HG03342 (cell line): Measurements from ENCODE around the gene STAG3.
"Not testable (repeated sequence)": the region's sequence is repeated elsewhere in the genome, so short reads cannot be mapped to it uniquely, and the experiment has no call there.

Experiments
- ATAC-seq: cut with Tn5 transposase; IDR thresholded peaks from one replicate; pipeline ENCODE4 v1.9.1; 2021; ENCODE audit warnings: mild to moderate bottlenecking, moderate library complexity; ENCODE audit not compliant: unreplicated experiment

Gene STAG3

DNA sequence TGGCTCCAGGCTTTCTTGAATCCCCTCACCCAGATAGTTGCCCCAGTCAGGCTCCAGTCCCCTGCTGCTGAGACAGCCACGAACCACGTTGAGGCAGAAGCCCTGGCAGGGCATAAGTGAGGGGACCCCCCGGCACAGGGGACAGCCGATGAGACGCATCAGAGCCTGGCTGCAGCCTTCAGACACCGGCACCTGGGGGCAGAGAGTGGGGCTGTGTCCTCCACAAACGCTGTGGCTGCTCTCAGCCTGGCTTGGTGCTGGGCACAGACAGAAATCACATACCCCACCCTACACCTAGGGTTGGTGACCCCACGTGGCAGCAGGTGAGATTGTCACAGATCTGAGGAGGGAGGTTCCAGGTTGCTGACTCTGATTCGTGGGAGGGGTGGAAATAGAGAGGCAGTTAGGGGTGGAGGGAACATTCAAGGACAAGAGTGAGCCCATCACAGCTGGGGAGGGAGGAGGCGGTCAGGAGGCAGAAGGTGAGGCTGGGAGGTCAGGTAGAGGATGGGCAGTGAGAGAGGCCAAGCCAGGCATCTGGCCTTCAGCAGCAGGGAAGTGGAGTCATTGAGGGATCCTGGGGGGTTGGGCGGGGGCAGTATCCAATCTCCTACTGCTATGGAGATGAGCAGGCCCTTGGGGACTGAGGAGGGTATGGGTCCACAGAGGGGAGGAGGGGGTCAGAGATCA lies 3.8 kb upstream of the STAG3 start:
- no peak for ATAC-seq

DNA sequence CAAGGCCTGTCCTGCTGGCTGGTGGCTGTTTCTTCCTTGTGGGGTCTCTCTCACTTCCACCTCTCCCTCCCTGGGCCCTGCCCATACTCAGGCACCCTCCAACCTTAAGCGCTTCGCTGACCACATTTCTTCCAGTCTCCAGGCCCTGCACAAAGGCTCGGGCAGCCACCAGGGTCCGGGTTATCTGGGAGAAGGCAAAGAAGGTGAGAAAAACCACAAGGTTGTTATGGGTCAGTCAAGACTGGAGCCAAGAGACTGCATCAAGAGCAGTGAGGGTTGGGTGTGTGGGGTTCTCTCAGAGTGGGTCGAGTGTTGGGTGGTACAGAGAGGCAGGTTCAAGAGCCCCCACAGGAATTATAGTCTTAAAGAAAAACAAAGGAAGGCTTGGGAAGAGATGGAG lies 3.1 kb upstream of the STAG3 start:
- no peak for ATAC-seq

DNA sequence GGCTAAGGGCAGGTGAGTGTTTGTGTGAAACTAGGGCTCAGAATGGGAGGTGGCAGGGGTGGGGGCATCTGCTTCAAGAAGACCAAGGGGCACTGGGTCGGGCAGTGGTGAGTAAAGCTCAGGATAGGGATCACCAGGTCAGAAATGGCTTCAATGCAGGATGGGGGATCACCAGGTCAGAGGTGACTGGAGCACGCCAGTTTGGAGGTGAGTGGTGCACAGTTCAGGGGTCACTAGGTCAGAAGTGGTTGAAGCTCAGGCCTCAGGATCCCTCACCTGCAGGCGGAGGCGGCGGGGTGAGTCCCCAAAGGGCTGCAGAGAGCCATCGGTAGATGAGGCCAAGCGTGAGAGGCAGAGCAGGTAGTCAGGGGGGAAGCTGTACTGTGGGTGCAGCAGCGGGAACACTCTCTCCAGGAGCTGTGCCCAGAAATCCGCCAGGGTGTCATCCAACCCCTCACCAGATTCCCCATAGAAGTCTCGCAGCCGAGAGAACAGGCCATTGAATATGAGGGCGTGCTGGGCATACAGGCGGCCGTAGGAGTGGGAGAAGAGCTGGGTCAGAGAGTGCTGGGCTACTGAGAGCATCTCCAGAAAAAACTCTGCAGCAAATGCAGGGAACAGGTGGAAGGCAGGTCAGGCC lies 2.3 kb upstream of the STAG3 start:
- no peak for ATAC-seq

GRCh38 chr7:100176096-100177044 lies 1.3 kb upstream of the STAG3 start:
- no peak for ATAC-seq

GRCh38 chr7:100180084-100180483 lies 2.4 kb downstream of the STAG3 start:
- ATAC-seq = not testable (repeated sequence)

DNA sequence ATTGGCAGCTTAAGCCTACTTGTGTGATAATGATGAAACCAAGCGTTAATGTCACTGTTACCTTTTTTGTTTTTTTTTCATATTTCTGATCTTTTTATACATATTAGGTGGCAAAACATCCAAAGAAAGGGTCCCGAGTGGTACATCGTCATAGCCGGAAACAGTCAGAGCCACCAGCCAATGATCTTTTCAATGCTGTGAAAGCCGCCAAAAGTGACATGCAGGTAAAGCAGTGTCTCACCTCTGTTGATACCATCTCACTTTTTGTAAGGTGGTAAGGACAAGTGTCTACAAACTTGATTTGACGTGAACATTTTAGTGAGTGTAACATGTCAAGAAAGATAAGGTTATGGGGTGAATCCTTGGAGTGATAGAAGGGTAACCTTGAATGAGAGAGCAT lies 4.9 kb downstream of the STAG3 start:
- not testable (repeated sequence) for ATAC-seq

GRCh38 chr7:100183090-100183489 lies 5.4 kb downstream of the STAG3 start:
- not testable (repeated sequence) for ATAC-seq

DNA sequence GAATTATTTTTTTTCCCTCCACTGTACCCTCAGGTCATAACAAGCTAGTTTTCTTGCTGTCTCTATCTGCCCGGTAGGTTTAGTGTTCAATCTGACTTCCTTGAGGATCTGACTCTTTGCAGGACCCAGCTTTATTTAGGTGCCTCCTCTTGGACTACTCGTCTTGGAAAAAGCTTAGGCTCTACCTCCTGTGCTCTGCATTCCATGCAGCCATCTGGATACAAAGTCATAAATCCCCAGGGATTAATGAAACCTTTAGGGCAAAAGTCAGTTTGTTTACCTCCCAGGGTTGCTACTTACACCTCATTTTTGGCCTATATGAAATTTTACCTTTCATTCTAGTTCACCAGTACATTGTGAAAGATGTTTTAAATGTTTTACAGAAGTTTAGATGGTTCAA lies 8.0 kb downstream of the STAG3 start:
- no peak for ATAC-seq

- no peak for ATAC-seq
These were observed 11.3 kb downstream of the STAG3 start for GRCh38 chr7:100189061-100189460.

DNA sequence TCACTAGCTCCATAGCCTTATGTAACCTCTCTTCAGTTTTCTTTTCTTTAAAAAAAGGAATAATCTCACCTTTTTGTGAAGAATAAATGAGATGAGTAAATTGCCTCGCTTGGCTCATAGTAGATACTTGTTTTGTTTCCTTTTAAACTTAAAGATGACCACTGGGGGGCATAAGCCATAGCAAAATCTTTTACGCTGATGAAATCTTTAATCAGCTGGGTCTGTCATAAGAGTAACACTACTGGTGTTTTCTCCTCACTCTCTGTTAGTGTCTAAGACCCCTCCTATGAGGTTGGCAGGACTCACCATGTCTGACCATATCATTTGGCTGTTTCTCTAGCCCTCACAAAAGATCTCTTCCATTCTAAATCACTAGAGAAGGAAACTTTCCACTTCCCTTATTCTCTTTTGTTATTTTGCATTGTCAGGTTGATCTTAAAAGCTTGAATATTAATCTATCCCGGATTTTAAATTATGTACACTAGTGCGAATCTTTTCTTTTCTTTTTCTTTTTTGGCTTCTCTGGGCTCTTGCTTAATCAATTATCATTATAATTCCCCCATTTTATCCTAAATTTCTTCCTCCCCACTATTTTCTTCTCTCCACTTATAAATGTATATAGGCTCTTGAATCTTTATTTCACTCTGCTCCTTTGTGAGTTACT lies 12.5 kb downstream of the STAG3 start:
- no peak for ATAC-seq

DNA sequence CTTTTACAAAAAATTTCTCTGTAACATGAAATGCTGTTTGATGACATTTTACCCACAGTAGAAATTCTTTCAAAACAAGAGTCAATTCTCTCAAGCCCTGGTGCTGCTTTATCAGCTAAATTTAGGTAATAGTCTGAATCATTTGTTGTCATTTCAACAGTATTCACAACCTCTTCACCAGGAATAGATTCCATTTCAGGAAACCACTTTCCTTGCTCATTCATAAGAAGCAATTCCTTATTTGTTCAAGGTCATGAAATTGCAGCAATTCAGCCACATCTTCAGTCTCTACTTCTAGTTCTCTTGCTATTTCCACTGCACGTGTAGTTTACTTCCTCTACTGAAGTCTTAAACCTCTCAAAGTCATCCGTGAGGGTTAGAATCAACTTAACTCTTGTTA lies 14.1 kb downstream of the STAG3 start:
- ATAC-seq = no peak

DNA sequence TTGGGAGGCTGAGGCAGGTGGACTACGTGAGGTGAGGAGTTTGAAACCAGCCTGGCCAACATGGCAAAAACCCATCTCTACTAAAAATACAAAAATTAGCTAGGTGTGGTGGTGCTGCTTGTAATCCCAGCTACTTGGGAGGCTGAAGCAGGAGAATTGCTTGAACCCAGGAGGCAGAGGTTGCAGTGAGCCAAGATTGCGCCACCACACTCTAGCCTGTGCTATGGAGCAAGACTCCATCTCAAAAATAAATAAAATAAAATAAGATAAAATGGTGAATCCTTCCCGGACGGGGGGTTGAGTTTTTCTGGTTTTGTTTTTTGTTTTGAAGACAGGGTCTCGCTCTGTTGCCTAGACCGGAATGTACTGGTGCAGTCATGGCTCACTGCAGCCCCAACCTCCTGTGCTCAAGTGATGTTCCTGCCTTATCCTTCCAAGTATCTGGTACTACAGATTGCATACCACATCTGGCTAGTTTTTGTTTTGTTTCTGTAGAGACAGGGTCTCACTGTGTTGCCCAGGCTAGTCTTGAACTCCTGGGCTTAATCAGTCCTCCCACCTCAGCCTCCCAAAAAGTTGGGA lies 14.7 kb downstream of the STAG3 start:
- ATAC-seq = peak; percentile 51

DNA sequence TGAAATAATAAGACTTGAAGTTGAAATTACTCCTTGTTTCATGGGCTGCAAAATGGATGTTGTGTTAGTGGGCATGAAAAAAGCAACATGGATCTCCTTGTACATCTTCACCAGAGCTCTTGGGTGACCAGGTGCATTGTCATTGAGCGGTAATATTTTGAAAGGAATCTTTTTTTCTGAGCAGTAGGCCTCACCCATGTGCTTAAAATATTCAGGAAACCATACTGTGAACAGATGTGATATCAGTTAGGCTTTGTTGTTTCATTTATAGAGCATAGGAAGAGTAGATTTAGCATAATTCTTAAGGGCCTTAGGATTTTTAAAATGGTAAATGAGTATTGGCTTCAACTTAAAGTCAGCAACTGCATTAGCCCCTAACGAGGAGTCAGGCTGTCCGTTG lies 15.3 kb downstream of the STAG3 start:
- no peak for ATAC-seq

DNA sequence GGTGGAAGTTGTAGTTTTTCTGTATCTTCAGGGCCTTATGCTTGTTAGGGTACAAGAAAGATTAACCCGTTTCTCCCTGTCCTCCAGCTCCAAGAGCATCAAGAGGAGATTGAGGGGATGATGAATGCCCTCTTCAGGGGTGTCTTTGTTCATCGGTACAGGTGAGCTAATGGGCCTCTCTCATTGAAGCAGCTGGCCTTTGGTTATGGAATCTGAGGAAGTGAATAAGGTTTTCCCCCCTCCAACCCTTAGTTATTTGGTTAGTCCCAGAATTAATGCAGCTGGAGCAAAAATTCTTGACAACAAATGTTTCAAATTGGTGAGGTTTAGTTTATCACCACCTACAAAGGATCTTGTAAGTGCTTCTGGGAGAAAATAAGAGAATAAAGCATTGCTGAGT lies 17.5 kb downstream of the STAG3 start:
- no peak for ATAC-seq

DNA sequence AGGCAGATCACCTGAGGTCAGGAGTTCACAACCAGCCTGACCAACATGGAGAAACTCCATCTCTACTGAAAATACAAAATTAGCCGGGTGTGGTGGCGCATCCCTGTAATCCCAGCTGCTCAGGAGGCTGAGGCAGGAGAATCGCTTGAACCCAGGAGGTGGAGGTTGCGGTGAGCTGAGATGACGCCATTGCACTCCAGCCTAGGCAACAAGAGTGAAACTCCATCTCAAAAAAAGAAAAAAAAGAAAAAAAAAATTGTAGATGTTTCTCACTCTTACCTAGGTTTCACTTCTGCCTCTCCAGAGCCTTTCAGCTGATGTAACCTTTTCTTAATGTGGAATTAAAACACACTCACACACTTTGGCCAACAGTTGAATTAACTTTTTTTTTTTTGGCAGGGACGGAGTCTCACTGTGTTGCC lies 18.2 kb downstream of the STAG3 start:
- ATAC-seq = not testable (repeated sequence)

- ATAC-seq = no peak
These were observed 20.5 kb downstream of the STAG3 start for GRCh38 chr7:100198266-100198665.

DNA sequence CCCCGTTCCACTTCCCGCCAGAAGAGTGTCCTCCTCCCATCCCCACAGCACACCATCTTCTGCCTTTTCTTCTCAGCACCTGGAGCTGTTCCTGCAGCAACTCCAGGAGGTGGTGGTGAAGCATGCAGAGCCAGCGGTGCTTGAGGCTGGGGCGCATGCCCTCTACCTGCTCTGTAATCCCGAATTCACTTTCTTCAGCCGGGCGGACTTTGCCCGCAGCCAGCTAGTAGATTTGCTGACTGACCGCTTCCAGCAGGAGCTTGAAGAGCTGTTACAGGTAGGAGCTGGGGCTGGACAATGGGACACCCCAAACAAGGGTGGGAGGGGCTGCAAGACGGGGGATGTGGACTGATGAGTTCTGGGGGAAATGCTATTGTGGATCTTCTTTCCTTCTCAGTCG lies 23.0 kb downstream of the STAG3 start:
- ATAC-seq = no peak

DNA sequence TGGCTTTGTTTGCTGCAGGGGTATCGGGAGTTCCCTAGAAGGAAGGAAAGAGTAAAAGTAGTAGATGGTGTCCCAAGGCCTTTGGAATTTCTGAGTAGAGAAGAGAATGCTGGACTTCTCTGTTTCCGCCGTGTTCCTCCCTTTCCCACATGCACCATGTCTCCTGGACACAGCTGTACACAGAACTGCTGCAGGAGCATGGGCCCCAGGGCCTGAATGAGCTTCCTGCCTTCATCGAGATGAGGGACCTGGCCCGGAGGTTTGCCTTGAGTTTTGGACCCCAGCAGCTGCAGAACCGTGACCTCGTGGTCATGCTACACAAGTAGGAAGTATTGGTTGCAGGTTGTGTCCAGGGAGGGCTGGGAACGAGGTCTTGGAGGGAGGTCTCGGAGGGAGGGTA lies 26.7 kb downstream of the STAG3 start:
- ATAC-seq = no peak

GRCh38 chr7:100208911-100209408 lies 31.2 kb downstream of the STAG3 start:
- ATAC-seq = peak; percentile 66

DNA sequence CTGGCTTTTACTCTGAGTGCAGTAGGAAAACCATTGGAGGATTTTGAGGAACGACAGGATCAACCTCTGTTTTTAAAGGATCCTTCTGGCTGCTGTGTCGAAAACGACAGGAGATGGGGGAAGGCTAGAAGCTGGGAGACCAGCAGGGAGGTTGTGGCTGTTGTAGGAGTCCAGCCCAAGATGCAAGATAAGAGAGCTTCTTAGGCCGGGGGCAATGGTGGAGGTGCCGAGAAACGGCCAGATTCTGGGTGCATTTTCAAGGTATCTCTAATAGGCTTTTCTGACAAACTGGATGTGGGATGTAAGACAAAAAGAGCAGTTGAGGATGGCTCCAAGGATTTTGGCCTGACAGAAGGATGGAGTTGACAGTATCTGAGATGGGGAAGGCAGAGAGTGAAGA lies 31.8 kb downstream of the STAG3 start:
- ATAC-seq = no peak

DNA sequence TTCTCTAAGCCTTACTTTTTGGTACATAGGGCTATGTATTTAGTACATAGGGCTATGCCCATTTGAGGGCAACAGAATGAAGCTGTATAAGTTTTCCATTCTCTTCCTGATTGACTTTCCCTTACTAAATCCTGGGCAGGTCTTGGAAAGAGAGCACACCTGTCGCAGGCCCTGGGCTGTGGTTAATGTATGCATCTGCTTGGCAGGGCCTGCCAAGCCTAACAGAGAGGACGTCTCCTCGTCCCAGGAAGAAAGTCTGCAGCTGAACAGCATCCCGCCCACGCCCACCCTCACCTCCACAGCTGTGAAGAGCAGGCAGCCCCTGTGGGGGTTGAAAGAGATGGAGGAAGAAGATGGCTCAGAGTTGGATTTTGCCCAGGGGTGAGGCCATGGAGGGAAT lies 33.1 kb downstream of the STAG3 start:
- no peak for ATAC-seq
